Measurements from ENCODE around the gene SMAD4. TPM values are rescaled to one million over a fixed set of nuclear protein-coding genes. Genes with fewer than 3 reads are reported as not detected.

Gene SMAD4
- total and polyA plus RNA-seq, 4 donors = 9.3 to 65.3 (median 29.1) TPM

DNA sequence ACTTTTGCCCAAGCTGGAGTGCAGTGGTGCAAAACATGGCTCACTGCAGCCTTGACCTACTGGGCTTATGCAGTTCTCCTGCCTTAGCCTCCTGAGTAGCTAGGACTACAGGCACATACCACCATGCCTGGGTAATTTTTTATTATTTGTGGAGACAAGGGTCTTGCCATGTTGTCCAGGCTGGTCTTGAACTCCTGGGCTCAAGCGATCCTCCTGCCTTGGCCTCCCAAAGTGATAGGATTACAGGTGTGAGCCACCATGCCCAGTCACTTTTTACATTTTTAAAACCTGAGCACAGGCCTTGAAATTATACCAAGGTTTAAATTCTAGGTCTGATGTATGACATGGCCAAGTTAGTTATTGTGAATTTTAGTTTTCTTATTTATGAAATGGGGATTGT, 18.2 kb downstream of the SMAD4 start:
- Histone ChIP-seq H3K9me3 (ENCODE audit: control insufficient read depth in 4 of 4, low read length in 3 of 4) (no peaks in the 10 kb centered on the region), H3K4me1 (ENCODE audit: control insufficient read depth in 4 of 4, insufficient read depth in 4 of 4, low read length in 3 of 4) (peaks cover 4 to 28% (median 16%) of the 10 kb centered on the region in 4 donors), H3K9ac (ENCODE audit: low read depth in 1 of 2, low read length in 2 of 2) (no peak overlapping the region), H3K27ac (ENCODE audit: low read depth in 1 of 2, low read length in 2 of 2) (no peak overlapping the region), H3K36me3 (ENCODE audit: control insufficient read depth in 4 of 4, insufficient read depth in 3 of 4, low read depth in 1 of 4, low read length in 3 of 4) (peaks cover 0 to 9% (median 6%) of the 10 kb centered on the region in 4 donors), H3K4me3 (ENCODE audit: low read depth in 1 of 3, low read length in 3 of 3) (no peak overlapping the region), H3K27me3 (ENCODE audit: control insufficient read depth in 4 of 4, insufficient read depth in 4 of 4, low read length in 3 of 4) (no peaks in the 10 kb centered on the region)
- TF ChIP-seq GABPA (IDR thresholded peaks at IDR 0.05 in 1 of 2, conservative IDR thresholded peaks at IDR 0.05 in 1 of 2) (no peak), TAF1 (conservative IDR thresholded peaks at IDR 0.05) (no peak), JUND (IDR thresholded peaks at IDR 0.05) (no peak), HNF4G (IDR thresholded peaks at IDR 0.05) (no peak), FOXA1 (IDR thresholded peaks at IDR 0.05) (no peak), SP1 (IDR thresholded peaks at IDR 0.05) (no peak), FOXA2 (IDR thresholded peaks at IDR 0.05) (no peak), RAD21 (IDR thresholded peaks at IDR 0.05) (no peak), EGR1 (IDR thresholded peaks at IDR 0.05; ENCODE audit: low read depth in 2 of 2) (no peak), YY1 (IDR thresholded peaks at IDR 0.05) (no peak), NR2F2 (IDR thresholded peaks at IDR 0.05) (no peak), RXRA (IDR thresholded peaks at IDR 0.05) (no peak), HNF4A (conservative IDR thresholded peaks at IDR 0.05) (no peak)
- TF ChIP-seq, protein P1, sequence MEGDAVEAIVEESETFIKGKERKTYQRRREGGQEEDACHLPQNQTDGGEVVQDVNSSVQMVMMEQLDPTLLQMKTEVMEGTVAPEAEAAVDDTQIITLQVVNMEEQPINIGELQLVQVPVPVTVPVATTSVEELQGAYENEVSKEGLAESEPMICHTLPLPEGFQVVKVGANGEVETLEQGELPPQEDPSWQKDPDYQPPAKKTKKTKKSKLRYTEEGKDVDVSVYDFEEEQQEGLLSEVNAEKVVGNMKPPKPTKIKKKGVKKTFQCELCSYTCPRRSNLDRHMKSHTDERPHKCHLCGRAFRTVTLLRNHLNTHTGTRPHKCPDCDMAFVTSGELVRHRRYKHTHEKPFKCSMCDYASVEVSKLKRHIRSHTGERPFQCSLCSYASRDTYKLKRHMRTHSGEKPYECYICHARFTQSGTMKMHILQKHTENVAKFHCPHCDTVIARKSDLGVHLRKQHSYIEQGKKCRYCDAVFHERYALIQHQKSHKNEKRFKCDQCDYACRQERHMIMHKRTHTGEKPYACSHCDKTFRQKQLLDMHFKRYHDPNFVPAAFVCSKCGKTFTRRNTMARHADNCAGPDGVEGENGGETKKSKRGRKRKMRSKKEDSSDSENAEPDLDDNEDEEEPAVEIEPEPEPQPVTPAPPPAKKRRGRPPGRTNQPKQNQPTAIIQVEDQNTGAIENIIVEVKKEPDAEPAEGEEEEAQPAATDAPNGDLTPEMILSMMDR (IDR thresholded peaks at IDR 0.05; ENCODE audit: low read depth, low read length, missing input control) = no peak
- TF ChIP-seq, protein P2, sequence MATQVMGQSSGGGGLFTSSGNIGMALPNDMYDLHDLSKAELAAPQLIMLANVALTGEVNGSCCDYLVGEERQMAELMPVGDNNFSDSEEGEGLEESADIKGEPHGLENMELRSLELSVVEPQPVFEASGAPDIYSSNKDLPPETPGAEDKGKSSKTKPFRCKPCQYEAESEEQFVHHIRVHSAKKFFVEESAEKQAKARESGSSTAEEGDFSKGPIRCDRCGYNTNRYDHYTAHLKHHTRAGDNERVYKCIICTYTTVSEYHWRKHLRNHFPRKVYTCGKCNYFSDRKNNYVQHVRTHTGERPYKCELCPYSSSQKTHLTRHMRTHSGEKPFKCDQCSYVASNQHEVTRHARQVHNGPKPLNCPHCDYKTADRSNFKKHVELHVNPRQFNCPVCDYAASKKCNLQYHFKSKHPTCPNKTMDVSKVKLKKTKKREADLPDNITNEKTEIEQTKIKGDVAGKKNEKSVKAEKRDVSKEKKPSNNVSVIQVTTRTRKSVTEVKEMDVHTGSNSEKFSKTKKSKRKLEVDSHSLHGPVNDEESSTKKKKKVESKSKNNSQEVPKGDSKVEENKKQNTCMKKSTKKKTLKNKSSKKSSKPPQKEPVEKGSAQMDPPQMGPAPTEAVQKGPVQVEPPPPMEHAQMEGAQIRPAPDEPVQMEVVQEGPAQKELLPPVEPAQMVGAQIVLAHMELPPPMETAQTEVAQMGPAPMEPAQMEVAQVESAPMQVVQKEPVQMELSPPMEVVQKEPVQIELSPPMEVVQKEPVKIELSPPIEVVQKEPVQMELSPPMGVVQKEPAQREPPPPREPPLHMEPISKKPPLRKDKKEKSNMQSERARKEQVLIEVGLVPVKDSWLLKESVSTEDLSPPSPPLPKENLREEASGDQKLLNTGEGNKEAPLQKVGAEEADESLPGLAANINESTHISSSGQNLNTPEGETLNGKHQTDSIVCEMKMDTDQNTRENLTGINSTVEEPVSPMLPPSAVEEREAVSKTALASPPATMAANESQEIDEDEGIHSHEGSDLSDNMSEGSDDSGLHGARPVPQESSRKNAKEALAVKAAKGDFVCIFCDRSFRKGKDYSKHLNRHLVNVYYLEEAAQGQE (IDR thresholded peaks at IDR 0.05) = no peak
- TF ChIP-seq, protein P3, sequence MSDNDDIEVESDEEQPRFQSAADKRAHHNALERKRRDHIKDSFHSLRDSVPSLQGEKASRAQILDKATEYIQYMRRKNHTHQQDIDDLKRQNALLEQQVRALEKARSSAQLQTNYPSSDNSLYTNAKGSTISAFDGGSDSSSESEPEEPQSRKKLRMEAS (IDR thresholded peaks at IDR 0.05) = no peak
- TF ChIP-seq, protein P4, sequence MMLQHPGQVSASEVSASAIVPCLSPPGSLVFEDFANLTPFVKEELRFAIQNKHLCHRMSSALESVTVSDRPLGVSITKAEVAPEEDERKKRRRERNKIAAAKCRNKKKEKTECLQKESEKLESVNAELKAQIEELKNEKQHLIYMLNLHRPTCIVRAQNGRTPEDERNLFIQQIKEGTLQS (IDR thresholded peaks at IDR 0.05) = no peak
- TF ChIP-seq, protein P5, sequence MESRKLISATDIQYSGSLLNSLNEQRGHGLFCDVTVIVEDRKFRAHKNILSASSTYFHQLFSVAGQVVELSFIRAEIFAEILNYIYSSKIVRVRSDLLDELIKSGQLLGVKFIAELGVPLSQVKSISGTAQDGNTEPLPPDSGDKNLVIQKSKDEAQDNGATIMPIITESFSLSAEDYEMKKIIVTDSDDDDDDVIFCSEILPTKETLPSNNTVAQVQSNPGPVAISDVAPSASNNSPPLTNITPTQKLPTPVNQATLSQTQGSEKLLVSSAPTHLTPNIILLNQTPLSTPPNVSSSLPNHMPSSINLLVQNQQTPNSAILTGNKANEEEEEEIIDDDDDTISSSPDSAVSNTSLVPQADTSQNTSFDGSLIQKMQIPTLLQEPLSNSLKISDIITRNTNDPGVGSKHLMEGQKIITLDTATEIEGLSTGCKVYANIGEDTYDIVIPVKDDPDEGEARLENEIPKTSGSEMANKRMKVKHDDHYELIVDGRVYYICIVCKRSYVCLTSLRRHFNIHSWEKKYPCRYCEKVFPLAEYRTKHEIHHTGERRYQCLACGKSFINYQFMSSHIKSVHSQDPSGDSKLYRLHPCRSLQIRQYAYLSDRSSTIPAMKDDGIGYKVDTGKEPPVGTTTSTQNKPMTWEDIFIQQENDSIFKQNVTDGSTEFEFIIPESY (IDR thresholded peaks at IDR 0.05) = no peak
- DNase-seq (ENCODE audit: low spot score) = no peak
- 99% methylated on average over 1 of the region's 1 CpG for WGBS

Measured in liver (tissue), 9 donors.